Activated T-helper 1 cell treated with Interleukin-2 at 50 U/mL for 16 hours (primary cell): ENCODE results near the gene ZSWIM8.
"Not testable (repeated sequence)": the region's sequence is repeated elsewhere in the genome, so short reads cannot be mapped to it uniquely, and the experiment has no call there.

Experiments
- DNase-seq: peaks from one replicate; pipeline ENCODE4 v3.0.0-alpha.2; 2020; ENCODE audit warnings: low read depth

Gene ZSWIM8

DNA sequence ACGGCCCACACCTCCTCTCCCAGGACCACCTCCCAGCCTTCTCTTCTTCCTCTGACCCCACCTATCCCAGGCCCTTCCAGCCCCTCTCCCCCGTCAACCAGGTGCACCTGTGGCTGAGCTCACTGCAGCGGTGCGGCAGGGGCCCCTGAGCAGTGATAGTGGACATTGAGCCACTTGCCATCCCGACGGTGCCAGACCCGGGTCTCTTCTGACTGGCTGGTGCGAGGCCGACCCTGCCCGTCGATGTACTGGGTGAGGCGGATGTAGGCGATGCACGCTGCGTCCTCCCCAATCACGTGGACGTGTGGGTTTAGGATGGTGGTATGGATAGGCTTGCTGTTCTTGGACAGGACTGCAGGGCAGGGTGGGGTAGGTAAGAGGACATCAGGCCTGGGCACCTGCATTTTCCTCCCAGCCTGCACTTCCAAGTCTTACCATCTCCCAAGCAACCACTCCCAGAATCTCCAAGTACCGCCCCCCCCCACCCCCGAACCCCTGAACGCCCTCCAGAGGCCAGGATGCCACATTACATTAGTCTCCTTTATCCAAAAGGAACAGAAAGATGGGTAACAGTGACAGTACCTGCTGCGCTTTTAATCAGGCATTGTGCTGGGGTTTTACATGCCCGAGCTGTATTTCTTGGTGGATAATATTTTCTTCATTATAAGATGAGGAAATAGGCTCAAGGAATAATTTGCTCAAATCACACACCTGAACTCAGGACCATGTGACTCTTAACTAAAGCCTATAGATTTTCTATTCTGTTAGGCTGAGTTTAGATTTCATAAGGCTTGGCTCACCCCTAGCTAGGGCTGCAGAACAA lies 29.7 kb downstream of the ZSWIM8 start:
- no peak for DNase-seq

DNA sequence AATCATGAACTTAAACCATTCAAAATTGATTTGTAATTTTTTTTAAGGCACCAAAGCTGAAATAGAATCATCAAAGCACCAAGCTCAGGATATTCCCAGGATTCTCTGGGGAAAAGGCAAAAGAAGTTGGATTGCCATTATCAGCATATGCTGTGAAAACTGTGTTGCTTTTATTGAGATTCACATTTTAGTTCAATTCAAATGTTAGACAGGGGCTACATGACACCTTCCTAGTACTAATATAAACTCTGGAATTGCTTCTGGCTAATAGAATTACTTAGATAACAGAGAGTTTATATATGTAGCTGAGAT lies 30.3 kb downstream of the ZSWIM8 start:
- DNase-seq: no peak

DNA sequence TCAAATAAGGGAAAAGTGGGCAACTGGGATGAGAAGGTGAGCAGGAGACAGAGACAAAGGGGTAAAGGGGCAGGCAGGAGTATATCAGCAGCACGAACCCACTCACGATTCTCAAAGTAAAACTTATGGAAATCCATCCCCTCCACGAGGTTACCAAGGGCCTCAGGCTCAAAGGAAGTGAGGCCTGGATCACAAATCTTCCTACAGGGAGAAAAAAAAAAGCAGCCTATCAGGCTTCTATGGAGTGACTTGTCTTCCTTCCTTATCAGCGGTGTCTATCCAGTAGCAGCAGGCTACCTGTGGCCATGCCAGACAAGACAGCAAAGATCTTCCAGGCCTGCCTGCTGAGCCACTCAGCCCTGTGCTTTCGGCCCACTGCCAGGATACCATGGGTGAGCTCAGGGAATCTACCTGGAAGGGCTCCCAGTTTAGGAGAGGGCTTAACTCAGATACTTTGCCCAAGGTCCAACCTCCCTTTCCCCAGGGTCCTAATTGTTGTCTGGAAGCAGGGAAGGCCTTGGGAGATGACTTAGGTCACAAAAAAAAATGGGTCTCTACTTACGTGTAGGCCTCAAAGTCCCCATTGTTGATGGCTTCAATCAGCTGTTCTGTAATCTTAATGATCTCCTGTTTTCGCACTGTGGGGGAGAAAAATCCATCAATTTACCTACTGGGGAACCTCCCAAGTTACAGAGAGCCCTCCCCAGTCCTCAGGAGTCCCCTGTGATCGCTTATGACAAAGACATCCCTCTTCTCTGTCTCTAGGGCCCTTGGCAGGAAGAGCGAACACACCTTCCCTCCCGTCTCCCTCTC lies 31.7 kb downstream of the ZSWIM8 start:
- DNase-seq: no peak

DNA sequence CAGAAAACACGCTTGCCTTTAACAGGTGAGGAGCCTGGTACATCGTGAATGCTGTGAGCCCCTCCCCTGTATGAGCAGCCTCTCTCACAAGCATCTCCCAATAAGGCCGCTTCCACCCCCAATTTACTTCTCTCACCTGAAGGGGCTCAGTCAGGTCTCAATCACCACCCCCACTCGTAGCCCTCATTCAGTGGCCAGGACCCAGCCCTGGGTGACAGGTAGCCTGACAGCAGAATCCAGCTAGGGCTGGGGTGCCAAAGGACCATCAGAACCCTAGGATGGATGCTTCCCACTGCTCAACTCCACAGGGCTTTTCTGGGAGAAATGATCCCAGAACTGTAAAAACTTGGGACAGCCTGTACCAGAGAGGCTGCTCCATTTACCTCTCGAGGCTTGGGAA lies 32.4 kb downstream of the ZSWIM8 start:
- no peak for DNase-seq

DNA sequence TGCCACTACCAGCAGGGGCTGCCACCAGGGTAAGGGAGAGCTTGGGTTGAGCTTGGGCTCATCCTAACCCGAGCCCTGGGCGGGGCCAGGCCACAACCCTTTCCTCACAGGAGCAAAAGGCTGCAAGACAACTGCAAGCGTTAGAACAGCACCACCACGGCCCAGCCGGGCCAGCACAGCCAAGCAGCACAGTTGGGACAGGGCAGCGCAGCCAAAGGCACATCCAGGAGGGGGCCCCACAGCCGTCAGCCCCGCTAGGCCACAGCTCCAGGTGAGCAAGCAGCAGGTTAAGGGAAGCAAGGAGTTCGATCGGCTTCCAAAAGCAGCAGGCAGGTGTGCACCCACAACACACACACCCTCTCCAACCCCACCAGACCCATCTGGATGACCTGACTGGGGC lies 33.0 kb downstream of the ZSWIM8 start:
- DNase-seq: no peak

DNA sequence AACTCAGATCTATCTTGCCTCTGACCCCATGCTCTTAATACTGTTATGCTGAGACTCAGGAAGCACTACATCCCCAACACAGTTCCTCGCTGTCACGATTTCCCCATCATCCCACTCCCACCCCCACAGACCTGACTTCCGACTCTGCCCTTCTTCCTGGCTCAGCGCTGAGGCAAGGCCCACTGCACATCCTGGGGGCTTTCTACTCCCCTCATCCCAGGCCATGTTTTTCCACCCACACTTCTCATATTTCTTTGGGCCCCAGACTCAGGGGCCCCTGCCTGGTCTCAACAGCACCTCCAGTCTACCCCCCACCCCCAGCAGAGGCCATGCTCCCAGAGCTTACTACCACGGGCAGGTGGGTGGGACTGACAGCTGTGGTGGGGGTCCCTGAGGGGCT lies 33.7 kb downstream of the ZSWIM8 start:
- no peak for DNase-seq

DNA sequence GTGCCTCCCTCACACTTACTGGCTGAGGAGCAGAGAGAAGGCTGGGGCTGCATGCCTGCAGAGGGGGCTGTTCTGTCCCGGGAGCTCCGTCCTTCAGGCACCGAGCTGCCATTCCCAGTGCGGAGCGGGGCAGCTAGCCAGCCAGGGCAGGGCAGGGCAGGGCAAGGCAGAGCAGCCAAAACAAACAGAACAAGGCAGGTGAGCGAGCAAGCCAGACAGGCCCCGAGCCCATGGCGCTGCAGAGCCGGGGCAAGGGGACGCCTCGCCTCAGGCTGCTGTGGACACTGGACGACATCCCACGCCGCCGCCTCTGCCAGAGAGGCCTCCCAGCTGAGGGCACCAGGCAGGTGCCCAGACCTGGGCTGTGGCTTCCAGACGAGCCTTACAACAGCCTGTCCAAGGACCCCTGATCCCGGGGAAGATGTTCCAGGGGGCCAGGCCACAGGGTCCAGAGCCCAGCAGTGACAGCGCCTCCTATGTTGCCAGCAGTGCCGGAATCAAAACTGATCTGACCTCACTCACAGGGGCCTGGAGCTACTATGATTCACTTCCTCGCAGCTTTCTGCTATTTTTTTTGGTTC lies 34.2 kb downstream of the ZSWIM8 start:
- no peak for DNase-seq

DNA sequence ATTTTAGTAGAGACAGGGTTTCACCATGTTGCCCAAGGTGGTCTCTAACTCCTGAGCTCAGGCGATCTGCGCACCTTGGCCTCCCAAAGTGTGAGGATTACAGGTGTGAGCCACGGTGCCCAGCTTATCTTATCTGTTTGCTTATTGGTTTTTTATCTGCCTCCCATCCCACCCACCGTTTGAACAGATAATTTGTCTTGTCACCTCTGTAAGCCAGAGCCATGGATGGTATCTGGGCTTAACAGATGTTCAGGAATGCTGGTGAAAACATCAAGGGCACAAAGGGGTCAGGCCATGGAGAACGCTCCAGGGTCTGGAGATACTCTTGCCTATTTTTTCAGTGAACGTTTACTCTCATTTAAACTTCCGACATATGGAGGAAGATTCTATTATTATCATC lies 38.0 kb downstream of the ZSWIM8 start:
- DNase-seq: no peak

DNA sequence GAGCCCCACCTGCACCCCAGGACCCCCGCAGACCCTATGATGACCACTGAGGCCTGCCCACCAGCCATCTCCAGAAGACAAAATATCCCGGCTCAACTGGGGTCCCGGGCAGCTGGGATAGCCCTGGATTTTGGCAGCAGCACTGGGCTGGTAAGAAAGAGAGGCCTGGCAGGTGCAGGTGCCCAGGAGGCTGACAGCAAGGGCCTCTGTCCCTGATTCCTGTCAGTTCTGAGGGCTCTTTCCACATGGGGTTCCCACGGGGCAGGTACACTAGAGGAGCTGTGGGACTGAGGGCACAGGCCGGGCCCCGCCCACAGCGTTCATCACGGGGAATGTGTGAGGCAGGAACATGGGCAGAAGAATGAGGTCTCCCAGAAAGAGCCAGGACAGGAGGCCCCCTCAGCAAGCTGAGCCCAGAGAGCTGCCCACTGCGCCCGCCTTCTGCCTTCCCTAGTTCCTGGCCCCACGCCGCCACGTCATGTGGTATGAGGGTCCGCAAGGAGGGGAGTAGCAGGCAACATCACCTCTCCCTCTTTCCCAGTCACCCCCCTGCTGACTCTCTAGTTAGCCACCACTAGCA lies 38.8 kb downstream of the ZSWIM8 start:
- DNase-seq: no peak

DNA sequence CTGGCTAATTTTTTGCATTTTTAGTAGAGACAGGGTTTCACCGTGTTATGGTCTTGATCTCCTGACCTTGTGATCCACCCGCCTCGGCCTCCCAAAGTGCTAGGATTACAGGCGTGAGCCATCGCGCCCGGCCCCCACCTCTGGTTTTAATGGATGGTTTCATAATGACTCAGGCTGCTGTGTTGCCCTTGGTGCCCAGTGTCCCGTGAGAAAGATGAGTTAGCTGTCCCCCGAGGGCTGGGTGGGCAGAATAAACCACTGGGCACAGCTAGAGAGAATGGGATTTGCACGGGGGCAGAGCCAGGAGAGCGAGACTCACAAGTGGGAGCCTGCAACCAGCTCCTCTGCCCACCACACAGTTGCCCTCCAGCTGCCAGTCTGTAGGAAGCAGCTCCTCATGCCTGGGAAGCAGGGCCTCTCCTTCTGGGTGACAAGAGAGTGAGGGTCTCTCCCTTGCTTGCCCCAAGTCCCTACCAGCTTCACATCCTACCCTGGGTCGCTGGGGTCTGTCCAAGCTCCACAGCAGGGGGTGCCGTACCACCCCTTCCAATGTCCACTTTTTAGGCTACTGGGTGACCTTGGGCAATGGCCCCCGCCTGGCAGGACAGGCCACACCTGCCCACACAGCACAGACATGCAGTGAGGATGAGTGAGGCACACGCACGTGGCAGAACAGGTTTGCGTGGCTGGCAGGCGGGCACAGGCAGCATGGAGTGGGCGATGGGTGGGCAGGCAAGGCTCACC lies 42.1 kb downstream of the ZSWIM8 start:
- no peak for DNase-seq

DNA sequence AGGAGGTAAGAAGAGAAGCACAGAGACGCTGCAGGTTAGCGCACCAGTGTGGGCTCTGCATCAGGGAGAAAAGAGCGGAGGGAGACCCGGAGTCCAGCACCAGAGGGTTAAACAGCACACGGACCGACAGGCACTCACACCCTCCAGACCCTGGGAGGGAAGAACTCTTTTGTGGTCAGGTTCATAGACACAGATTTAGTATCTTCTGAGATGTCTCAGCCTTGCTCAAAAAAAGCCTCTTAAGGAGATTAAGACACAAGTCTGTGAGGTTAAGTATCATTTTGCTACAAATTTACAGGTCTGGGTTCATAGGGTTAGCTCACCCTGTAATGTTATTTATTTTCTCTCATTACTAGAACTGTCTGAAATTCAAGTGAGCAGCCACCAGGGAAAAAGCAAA lies 42.8 kb downstream of the ZSWIM8 start:
- no peak for DNase-seq

DNA sequence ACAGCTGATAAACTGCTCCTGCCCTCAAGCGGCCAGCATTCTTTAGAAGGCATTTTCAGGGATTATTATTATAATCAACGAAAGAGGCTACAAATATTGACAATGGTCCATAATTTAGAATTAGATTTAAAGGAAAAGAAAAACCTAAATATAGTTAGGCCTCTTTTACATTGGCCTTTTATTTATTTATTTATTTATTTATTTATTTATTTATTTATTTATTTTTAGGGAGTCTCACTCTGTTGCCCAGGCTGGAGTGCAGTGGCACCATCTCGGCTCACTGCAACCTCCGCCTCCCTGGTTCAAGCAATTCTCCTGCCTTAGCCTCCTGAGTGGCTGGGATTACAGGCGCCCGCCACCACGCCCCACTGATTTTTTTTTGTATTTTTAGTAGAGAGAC lies 43.7 kb downstream of the ZSWIM8 start:
- not testable (repeated sequence) for DNase-seq

DNA sequence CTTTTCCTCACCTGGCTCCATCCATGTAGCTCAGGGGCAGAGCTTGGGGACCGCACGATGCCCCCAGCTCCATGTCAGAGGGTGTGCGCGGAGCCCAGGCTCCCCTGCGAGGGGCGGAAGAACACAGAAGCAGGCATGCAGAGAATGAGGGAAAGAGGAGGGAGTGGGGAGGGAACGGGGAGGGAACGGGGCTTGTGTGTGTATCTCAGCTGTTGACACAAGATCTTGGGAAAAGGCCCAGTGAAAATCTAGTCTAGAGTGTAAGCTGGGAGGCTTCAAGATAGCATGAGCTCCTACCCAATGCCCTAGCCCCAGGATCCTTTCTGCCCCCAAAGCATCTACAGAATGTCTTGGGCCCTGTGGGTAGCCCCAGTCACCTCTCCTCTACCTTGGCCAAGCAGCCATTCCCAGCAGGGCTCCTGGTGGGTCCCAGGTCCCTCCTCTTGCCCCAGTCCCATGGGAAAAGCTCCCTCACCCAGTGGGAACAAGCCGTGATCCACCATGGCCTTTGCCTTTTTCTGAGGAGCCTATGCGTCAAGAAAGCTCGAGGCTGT lies 51.1 kb downstream of the ZSWIM8 start:
- DNase-seq: no peak

DNA sequence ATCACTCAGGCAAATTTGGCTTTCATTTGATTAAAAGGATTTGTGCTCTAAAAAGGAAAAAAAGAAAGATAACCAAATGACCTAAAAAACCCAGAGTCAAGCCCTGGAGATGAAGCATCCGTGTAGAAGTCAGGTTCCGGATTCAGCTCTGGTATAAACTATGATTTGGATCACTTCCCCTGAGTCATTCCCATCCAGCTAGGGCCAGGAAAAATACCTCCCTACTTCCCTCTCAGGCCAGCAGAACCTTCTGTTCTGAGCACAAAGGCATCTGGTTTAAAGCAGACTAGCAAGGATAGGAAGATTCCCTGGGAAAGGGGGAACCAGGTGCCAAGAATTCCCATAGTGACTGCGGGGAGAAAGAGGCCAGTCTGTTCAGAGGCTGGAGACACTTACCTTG lies 51.7 kb downstream of the ZSWIM8 start:
- DNase-seq: no peak

DNA sequence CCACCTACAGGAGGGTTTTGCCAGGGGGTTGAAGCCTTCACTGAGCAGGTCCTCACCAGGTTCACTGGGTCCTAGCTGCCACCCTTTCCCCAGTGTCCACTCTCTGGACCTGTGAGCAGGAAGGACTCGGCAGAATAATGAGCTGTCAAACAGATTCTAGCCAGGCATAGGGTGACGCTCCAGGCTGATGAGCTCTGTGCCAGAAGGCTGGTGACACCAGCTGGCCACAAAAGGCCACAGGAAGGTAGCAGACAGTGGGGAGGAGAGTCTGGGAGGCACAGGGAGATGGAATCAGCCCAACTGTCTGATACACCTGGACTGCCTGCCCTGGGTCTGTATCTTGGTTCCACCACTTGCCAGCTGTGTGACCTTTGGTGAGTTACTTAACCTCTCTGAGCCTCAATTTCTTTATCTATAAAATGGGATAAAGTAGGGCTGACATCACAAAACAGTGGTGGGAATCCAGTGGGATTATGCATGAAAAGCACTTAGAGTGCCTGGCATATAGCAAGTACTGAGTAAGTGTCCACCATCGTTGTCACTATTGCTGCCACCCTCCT lies 52.7 kb downstream of the ZSWIM8 start:
- DNase-seq: no peak

DNA sequence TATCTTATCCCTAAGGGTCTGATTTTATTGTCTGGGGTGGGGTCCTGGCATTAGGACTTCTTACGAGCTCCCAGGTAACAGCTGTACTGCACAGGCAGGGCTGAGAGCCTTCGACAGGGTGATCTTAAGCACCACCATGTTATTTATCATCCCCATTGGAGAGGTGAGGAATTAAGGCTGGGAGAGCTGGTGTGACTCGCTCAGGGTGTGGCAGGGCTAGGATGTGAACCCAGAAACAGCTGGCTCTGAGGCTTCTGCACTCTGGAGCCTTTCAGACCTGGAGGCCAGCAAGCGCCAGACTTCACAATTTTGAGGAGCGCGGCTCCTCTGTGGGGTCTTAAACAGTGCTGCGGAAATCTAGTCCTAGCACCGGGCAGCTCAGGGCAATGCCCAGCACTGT lies 53.4 kb downstream of the ZSWIM8 start:
- DNase-seq: no peak

DNA sequence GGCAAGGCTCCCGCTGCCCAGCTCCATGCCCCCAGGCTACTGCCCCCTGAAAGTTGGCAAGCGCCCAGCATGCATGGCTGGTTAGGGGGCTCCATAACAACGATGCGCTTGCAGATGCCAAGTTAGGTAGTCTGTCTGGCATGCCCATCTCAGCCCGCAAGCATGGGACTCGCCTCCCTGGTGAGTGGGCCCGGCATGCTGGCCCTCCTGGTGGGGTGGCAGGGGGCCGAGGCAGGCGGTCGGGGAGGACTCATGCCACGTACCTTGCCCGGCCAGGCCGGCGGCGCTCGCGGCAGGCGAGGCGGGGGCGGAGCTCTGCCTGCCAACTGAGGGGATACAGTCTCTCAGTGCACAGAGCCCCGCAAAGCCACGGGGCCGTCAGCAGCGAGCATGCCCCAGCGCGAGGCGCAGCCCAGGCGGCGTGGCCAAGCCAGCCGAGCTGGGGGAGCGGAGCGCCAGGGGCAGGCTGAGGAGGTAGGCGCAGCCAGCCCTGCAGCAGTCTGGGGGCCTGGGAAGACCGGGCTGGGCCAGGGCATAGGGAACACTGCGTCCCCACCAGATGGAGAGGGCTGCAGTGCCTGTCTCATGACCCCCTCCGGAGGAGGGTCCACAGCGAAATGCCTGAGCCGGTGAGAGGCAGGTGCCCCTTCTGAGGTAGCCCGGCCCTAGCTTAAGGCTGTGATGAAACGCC lies 54.0 kb downstream of the ZSWIM8 start:
- DNase-seq: no peak

DNA sequence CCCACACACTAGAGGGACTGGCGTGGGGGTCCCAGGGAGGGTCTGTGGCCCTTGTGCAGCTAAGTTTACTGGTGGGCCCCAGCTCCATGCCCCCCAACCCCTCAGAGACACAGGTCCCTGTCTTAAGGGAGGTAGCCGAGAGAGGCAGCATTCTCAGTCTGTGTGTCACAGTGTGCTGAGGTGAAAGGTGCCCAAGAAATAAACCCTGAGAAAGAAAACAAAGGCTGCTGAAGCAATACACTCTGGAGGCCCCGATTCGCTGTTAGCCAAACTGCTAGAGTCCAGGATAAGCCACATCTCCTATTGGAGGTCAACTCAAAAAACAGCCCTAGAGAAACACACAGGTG lies 54.6 kb downstream of the ZSWIM8 start:
- no peak for DNase-seq

DNA sequence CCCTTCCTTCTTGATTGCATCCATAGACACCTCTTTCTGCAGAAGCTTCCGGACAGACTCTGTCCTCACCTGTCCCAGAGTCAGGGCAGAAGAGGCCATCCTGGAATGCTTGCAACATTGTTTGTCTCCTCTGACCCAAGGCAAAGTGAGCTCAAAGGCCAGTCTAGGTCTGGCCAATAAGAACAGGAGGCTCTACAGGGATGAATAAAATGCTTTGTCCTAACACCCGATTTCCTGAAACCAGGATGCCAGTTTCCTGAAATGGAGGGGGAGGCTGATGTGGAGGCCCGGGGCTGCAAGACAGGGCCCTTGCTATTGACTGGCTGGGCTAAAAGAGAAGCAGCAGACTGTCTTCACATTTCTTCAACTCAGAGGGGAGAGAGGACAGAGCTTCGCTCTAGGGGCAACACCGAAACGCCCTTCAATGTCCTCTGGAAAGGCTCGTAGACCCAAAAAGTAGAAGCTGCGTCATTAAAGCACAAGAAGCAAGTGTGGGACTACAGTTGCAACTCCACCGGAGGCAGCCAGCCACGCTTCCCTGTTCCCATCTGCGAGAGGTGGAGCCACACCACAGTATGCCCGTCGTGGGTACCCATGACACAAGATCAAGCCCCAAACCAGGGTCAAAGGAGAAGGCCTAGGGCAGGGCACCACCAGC lies 55.1 kb downstream of the ZSWIM8 start:
- DNase-seq: no peak

DNA sequence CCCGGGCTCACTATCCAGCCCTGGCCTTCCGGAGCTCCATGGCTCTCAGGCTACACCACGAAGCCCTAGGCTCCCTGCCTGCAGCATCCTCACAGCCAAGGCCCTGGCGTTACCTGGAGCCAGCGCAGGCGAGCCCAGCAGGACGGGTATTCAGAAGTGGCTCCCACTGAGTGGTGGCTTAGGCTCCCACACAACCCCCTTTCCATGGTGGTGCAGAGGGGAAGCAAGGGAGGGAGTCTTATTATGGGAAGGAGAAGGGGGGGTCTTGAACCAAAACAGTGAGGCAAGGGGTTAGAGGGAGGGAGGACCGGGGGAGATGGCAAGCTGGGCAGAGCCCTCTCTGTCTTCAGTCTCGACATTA lies 55.6 kb downstream of the ZSWIM8 start:
- DNase-seq: no peak
